Cardiac fibroblast (primary cell): ENCODE results near the gene GNAL.

ENCODE experiments used
- DNase-seq, 2 donors: peaks; one replicate each; pipeline versions ENCODE4 v3.0.0 to v3.0.0-alpha.2; 2010; ENCODE audit warnings: low read depth in 2 of 2
- H3K4me3 ChIP-seq, 2 donors: replicated peaks in 1 of 2; 1 replicate in 1 of 2; 2 replicates in 1 of 2; pipeline ENCODE4 v1.5.1; 2011; ENCODE audit warnings: low read depth in 2 of 2, low read length in 2 of 2, mild to moderate bottlenecking in 2 of 2, moderate library complexity in 1 of 2
- TF ChIP-seq, protein P1 (sequence below): IDR thresholded peaks from one replicate; pipeline ENCODE4 v1.5.1; 2011; ENCODE audit warnings: low read depth, mild to moderate bottlenecking, low read length, inconsistent platforms

GNAL gene

DNA sequence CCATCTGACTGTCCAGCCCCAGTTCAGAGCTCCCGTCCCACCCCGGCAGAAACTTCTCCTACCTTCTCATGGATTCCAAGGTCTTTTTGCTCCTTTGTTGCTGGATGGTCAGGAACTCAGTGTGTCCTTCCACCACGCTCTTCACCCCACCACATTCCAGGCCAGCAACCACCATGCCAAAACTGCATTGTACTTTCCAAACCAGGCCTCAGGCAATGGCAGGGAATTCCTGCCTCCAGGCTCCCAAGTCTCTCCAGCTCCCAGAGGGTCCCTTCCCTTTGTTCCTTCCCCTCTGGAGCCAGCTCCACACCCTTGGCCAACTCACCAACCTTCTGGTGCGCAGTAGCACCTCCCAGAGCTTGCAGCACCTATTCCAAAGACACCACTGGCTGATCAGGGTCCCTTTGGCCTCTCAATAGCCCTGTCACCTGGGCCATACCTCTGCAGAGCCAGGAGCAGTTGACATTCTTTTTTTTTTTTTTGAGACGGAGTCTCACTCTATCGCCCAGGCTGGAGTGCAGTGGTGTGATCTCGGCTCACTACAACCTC lies 170.3 kb downstream of the GNAL start:
- no peak for DNase-seq

DNA sequence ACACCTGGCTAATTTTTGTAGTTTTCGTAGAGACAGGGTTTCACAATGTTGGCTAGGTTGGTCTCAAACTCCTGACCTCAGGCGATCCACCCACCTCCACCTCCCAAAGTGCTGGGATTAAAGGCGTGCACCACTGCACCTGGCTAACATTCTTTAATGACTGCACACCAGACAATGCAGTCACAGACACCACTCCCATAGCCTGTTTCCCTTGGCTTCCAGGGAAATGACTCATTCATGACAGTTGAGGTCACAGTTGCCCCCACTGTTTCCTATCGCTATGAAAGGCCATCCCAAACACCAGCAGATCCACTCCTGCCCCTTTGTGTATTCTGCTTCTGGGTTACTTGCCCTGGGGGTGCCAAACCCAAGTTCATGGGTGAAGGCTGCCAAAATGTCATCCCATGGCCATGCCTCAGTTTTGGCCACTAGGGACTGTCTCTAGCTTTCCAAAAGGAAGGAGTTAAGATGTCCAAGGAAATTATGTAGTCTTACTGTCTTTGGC lies 170.9 kb downstream of the GNAL start:
- TF ChIP-seq, protein P1, sequence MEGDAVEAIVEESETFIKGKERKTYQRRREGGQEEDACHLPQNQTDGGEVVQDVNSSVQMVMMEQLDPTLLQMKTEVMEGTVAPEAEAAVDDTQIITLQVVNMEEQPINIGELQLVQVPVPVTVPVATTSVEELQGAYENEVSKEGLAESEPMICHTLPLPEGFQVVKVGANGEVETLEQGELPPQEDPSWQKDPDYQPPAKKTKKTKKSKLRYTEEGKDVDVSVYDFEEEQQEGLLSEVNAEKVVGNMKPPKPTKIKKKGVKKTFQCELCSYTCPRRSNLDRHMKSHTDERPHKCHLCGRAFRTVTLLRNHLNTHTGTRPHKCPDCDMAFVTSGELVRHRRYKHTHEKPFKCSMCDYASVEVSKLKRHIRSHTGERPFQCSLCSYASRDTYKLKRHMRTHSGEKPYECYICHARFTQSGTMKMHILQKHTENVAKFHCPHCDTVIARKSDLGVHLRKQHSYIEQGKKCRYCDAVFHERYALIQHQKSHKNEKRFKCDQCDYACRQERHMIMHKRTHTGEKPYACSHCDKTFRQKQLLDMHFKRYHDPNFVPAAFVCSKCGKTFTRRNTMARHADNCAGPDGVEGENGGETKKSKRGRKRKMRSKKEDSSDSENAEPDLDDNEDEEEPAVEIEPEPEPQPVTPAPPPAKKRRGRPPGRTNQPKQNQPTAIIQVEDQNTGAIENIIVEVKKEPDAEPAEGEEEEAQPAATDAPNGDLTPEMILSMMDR = peak; percentile 30
- no peak overlapping the region for H3K4me3 ChIP-seq
- peak; percentile 61 to 95 for DNase-seq

More for the DNA sequence above, 170.3 kb downstream of the GNAL start:
- no peak overlapping the region for H3K4me3 ChIP-seq
- TF ChIP-seq, protein P1 = no peak

DNA sequence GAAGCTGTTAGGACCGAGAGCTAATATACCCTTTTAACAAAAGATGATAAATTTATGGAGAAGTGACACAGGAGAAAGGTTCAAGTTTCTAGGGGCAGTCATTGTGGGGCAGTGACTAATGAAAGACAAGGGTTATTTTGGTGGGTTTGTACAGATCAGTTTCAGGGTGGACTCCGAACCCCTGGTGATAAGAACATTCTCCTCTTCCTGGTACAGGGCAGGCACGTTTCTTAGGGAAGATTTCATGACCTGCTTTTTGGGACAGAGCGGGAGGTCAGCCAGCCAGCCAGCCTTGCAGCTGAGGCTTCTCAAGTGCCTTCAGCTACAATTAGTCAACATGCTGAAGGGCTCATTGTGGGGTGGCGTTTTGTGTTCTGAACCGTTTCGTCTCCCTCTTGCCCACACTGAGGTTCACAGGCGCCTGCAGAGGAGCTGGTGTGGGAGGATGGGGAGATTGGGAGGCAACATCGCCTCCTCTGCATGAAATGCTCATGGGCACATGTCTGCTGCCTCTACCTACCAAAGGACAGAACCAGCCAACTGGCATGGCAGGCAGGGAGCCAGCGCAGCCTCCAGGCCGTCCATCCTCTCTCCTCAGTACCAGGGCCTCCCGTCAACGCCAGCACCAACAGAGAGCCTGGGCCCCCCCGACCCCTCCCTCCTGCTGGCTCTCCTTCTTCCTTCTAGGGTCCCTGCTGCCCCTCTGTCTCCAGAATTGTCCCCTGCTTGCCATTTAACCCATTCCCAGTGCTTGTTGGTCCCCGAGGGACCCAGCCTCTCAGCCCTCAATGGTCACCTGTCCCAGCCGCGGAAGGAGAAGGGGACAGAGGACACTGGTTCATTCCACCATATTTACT lies 171.8 kb downstream of the GNAL start:
- TF ChIP-seq, protein P1 = no peak
- H3K4me3 ChIP-seq = no peak overlapping the region
- DNase-seq = no peak

DNA sequence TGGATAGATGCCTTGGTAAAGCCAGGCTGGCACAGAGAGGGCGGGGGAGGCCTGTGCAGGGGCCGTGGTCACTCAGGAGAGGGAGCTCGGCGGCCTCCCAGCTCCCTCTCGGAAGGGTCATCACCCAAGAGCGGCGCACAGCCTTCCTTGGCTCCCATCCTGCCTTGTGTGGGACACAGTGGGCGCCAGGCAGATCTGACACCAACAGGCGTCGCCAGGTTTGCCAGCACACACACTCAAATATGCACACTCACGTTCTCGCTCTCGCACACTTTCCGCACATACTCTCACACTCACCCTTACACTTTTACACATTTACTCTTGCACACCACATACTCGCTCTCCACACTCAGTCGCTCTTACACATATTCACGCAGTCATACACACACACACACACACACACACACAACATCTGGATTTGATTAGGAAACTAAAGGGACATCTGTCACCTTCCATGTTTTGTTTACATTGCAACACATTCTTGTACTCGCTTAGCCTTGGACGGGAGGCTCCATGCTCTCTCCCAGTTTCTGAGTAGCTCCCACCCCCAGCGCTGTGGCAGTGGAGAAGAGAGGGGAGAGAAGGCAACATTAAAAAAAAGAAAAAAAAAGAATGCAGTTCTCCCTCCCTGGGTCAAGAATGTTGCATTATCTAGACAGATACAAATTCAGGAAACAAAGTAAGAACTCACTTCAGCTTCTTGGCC lies 172.7 kb downstream of the GNAL start:
- TF ChIP-seq, protein P1 = no peak
- DNase-seq = peak in 1 of 2 donors; percentile 58
- H3K4me3 ChIP-seq = no peak overlapping the region

DNA sequence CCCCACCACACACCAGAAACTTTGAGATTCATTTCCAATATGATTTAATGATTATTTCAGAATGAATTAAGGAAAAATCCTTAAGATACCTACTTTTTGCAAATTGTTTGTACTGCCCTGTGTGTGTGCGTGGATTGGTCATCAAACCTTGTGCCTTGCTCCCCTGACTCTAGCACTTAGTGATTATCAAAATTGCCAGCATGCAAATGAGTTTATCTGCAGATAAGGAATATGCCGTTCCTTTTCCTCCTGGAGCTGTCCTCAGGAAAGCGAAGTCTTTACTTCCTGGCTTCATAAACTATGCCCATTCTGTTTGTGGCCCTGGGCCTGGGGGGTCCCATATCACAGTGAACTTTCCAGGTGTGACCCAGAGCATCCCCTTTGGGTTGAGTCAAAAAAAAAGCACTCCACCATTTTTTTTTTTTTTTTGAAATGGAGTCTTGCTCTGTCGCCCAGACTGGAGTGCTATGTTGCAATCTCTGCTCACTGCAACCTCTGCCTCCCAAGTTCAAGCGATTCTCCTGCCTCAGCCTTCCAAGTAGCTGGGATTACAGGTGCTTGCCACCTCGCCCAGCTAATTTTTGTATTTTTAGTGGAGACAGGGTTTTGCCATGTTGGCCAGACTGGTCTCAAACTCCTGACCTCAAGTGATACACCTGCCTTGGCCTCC lies 173.5 kb downstream of the GNAL start:
- TF ChIP-seq, protein P1 = no peak
- DNase-seq = no peak
- no peak overlapping the region for H3K4me3 ChIP-seq

DNA sequence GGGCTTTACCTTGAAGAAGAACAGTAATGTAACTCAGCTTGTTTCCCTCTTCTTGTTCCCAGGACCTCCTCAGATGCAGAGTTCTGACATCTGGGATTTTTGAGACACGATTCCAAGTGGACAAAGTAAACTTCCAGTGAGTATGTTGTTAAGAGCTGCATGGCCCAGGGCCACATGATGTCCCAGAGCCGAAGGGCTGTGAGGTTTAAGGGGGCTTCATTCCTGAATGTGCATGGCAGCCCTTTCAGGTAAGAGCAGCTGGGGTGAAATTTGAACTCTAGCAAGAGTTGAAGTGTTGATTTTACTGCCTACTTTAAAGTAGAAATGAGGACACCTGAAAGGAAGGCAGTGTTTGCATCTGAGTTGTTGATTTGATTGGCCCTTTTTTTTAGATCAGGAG lies 175.4 kb downstream of the GNAL start:
- no peak for DNase-seq
- H3K4me3 ChIP-seq = no peak overlapping the region
- TF ChIP-seq, protein P1 = no peak
